HEK293T (cell line): Measurements from ENCODE around the gene CHIT1.

Source experiments
- ARNT ChIP-seq: fragments of 450-650 bp; IDR thresholded peaks from 2 replicates; pipeline ENCODE4 v1.6.1; 2017; ENCODE audit warnings: mild to moderate bottlenecking
- FOXM1 ChIP-seq: fragments of 450-650 bp; IDR thresholded peaks from 2 replicates; pipeline ENCODE4 v1.6.1; 2017; ENCODE audit warnings: mild to moderate bottlenecking, borderline replicate concordance

- TF ChIP-seq FOXM1 (no peak), ARNT (no peak)
Measured at GRCh38 chr1:203227371-203228083, 1.9 kb downstream of the CHIT1 start.
